Measurements from ENCODE around the gene PARVA. TPM values are rescaled to one million over a fixed set of nuclear protein-coding genes. Genes with fewer than 3 reads are reported as not detected.

PARVA gene
- total RNA-seq, 1 experiment from 2014 or later: 31.5 TPM

- POLR2A ChIA-PET (ENCODE audit: unreplicated experiment): no interaction called here
Measured at GRCh38 chr11:12448131-12448939, 71.0 kb downstream of the PARVA start.

GRCh38 chr11:12449961-12450715, 72.8 kb downstream of the PARVA start:
- Histone ChIP-seq H3K79me2 (ENCODE audit: low read depth) (no peaks in the 10 kb centered on the region), H3K36me3 (ENCODE audit: low read depth) (no peaks in the 10 kb centered on the region), H4K20me1 (ENCODE audit: insufficient read depth) (no peaks in the 10 kb centered on the region), H2AFZ (no peak overlapping the region), H3K9me2 (ENCODE audit: insufficient read depth) (no peaks in the 10 kb centered on the region), H3K27ac (peak overlapping the region; percentile 60), H3F3A (ENCODE audit: insufficient read depth, low read depth) (peaks cover 11% of the 10 kb centered on the region), H3K4me1 (replicated peaks; ENCODE audit: insufficient read depth) (peaks cover 17% of the 10 kb centered on the region), H3K9me3 (ENCODE audit: insufficient read depth, low read depth) (no peaks in the 10 kb centered on the region), H3K27me3 (ENCODE audit: insufficient read depth, low read depth) (no peaks in the 10 kb centered on the region), H3K4me3 (no peak overlapping the region), H3K4me2 (peak overlapping the region; percentile 11)
- DNase-seq: peak; percentile 3 to 90
- BruUV-seq (replicated peaks): no TSS peak
- POLR2A ChIA-PET (ENCODE audit: unreplicated experiment): interaction anchor here (0.7 kb wide), 2 partner anchors 444 to 960 kb away, joined by 6 to 9 read pairs; no protein-coding TSS in a partner anchor
- CTCF ChIA-PET: no interaction called here
- TF ChIP-seq CTCF (conservative IDR thresholded peaks at IDR 0.05) (no peak), EZH2 (IDR thresholded peaks at IDR 0.05; ENCODE audit: low read depth) (no peak)
- intact Hi-C loops (cut with micrococcal nuclease; ENCODE audit: unreplicated experiment): no loop called here

More at GRCh38 chr11:12448131-12448939, 71.0 kb downstream of the PARVA start:
- CTCF ChIA-PET: no interaction called here
- H3F3A ChIP-seq (ENCODE audit: insufficient read depth, low read depth): peaks cover 11% of the 10 kb centered on the region
- no peak for DNase-seq
- no peaks in the 10 kb centered on the region for H3K79me2 ChIP-seq (ENCODE audit: low read depth)
- no peaks in the 10 kb centered on the region for H3K9me2 ChIP-seq (ENCODE audit: insufficient read depth)
- H4K20me1 ChIP-seq (ENCODE audit: insufficient read depth): no peaks in the 10 kb centered on the region
- no peaks in the 10 kb centered on the region for H3K36me3 ChIP-seq (ENCODE audit: low read depth)
- no peak overlapping the region for H2AFZ ChIP-seq
- H3K4me1 ChIP-seq (replicated peaks; ENCODE audit: insufficient read depth): peaks cover 17% of the 10 kb centered on the region
- no TSS peak for BruUV-seq (replicated peaks)
- H3K4me2 ChIP-seq: no peak overlapping the region
- H3K9me3 ChIP-seq (ENCODE audit: insufficient read depth, low read depth): no peaks in the 10 kb centered on the region
- no peak overlapping the region for H3K4me3 ChIP-seq
- no peak overlapping the region for H3K27ac ChIP-seq
- intact Hi-C loops (cut with micrococcal nuclease; ENCODE audit: unreplicated experiment): no loop called here
- no peaks in the 10 kb centered on the region for H3K27me3 ChIP-seq (ENCODE audit: insufficient read depth, low read depth)
- TF ChIP-seq CTCF (conservative IDR thresholded peaks at IDR 0.05) (no peak), EZH2 (IDR thresholded peaks at IDR 0.05; ENCODE audit: low read depth) (no peak)

DNA sequence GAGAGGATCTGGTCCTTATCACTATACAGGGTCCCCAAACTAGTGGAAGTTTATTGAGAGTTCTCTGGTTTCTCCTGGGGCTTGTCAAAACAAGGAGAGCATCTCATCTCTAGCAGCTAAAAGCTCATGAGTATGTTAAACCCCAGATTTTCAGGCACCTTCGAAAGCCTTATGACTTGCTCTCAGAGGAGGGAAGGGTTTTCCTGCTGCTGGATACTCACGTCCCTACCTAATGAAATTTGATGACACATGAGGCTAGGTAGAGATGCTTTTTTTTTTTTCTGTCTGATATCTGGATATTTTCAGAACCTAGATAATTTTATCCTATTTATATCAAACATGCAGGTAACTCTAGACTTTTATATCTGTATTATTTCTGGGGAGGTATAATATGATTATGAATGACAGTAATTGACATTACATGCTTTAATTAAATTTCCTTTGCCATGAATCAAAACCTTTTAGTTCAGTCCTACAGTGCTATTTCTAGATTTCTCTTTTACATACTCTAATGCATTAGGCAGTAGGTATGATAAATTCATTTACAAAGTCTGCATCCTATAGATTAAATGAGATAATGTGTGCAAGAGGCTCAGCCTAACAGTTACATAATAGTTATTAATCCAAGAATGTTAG, 73.9 kb downstream of the PARVA start:
- Histone ChIP-seq H3K27ac (peak overlapping the region; percentile 60; the same call in 1 of the 2 replicates), H3K36me3 (ENCODE audit: low read depth) (no peaks in the 10 kb centered on the region), H4K20me1 (ENCODE audit: insufficient read depth) (no peaks in the 10 kb centered on the region), H3K4me3 (no peak overlapping the region), H3K9me3 (ENCODE audit: insufficient read depth, low read depth) (no peaks in the 10 kb centered on the region), H2AFZ (no peak overlapping the region), H3K4me2 (0 out of 2 replicates have a peak overlapping the region, but pooled peaks have one; percentile 11), H3K27me3 (ENCODE audit: insufficient read depth, low read depth) (no peaks in the 10 kb centered on the region), H3F3A (ENCODE audit: insufficient read depth, low read depth) (peaks cover 11% of the 10 kb centered on the region), H3K4me1 (replicated peaks; ENCODE audit: insufficient read depth) (peaks cover 17% of the 10 kb centered on the region), H3K9me2 (ENCODE audit: insufficient read depth) (no peaks in the 10 kb centered on the region), H3K79me2 (ENCODE audit: low read depth) (no peaks in the 10 kb centered on the region)
- no peak for DNase-seq
- TF ChIP-seq EZH2 (IDR thresholded peaks at IDR 0.05; ENCODE audit: low read depth): no peak
- CTCF ChIA-PET: no interaction called here
- no TSS peak for BruUV-seq (replicated peaks)
- intact Hi-C loops (cut with micrococcal nuclease; ENCODE audit: unreplicated experiment): no loop called here
- POLR2A ChIA-PET (ENCODE audit: unreplicated experiment): no interaction called here
